Measurements from ENCODE around the gene TMEM156. TPM values are rescaled to one million over a fixed set of nuclear protein-coding genes. Genes with fewer than 3 reads are reported as not detected.

TMEM156 gene
- total and polyA plus RNA-seq, 10 of the 15 experiments (the other 5 are each of a cell fraction or from before 2014, with no cell fraction given), result 20.8 to 48.3 (median 32.7) TPM

- FAIRE-seq, result no peak
- intact Hi-C loops (cut with micrococcal nuclease; ENCODE audit: unreplicated experiment) (no loop called here), in situ Hi-C loops (cut with MboI) (loop anchor here (10.0 to 25.0 kb wide), 2 partner anchors 277 to 586 kb away; no protein-coding TSS in a partner anchor)
- no peak for ATAC-seq
- Histone ChIP-seq H4K20me1 (ENCODE audit: control insufficient read depth, insufficient read depth) (no peaks in the 10 kb centered on the region), H3K9me3 (replicated peaks; ENCODE audit: control insufficient read depth, insufficient read depth, low read length) (no peaks in the 10 kb centered on the region), H3K9ac (ENCODE audit: control insufficient read depth, insufficient read depth, low read length) (no peak overlapping the region), H3K4me3 (no peak overlapping the region), H3K79me2 (ENCODE audit: control insufficient read depth, insufficient read depth, low read length) (no peaks in the 10 kb centered on the region; the same call in 1 of the 2 replicates), H3K36me3 (ENCODE audit: control insufficient read depth in 2 of 2, insufficient read depth in 2 of 2, low read length in 1 of 2) (no peaks in the 10 kb centered on the region), H2AFZ (ENCODE audit: control insufficient read depth, low read depth, low read length) (no peak overlapping the region), H3K27me3 (replicated peaks in 1 of 2; ENCODE audit: control insufficient read depth in 2 of 2, insufficient read depth in 2 of 2, low read length in 1 of 2) (no peaks in the 10 kb centered on the region), H3K4me1 (ENCODE audit: control insufficient read depth, insufficient read depth, low read length) (peaks cover 23% of the 10 kb centered on the region), H3K4me2 (ENCODE audit: control insufficient read depth, insufficient read depth) (no peak overlapping the region), H3K27ac (ENCODE audit: control insufficient read depth, insufficient read depth) (no peak overlapping the region)
- 97% methylated on average over 3 of the region's 3 CpGs for WGBS (ENCODE audit: insufficient coverage, insufficient replicate concordance, low lambda C conversion rate, missing lambda C conversion rate)
- TF ChIP-seq ZNF24 (IDR thresholded peaks at IDR 0.05), result peak; percentile 91
- no peak for TF ChIP-seq POLR2A (IDR thresholded peaks at IDR 0.05; ENCODE audit: low read depth, low read length)
- no peak for TF ChIP-seq JUNB (IDR thresholded peaks at IDR 0.05)
- ChIA-PET CTCF (interaction anchor here (0.9 to 3.6 kb wide), 2 partner anchors 9 to 179 kb away, joined by 3 to 11 read pairs; no protein-coding TSS in a partner anchor), RAD21 (ENCODE audit: unreplicated experiment) (interaction anchor here (1.2 kb wide), 1 partner anchor 10 kb away, joined by 3 read pairs; no protein-coding TSS in a partner anchor), SMC1A (ENCODE audit: uncharacterized antibody, unreplicated experiment) (interaction anchor here (10.5 kb wide), 1 partner anchor 9 kb away, joined by 163 read pairs; the partner anchor contains the start of gene TMEM156), POLR2A (interaction anchor here (0.6 to 9.8 kb wide), 2 partner anchors 10 to 48 kb away, joined by 3 to 131 read pairs; partner anchors contain the start of gene TMEM156)
- DNase-seq (ENCODE audit: low read depth, low spot score), result no peak
- BruUV-seq (replicated peaks), result no TSS peak
Measured at GRCh38 chr4:39039108-39039507, 6.9 kb upstream of the TMEM156 start.

GRCh38 chr4:39037941-39038340 lies 5.7 kb upstream of the TMEM156 start:
- 67% methylated on average over 3 of the region's 3 CpGs for WGBS (ENCODE audit: insufficient coverage, insufficient replicate concordance, low lambda C conversion rate, missing lambda C conversion rate)
- in situ Hi-C loops (cut with MboI) (loop anchor here (10.0 to 25.0 kb wide), 2 partner anchors 276 to 587 kb away; no protein-coding TSS in a partner anchor), intact Hi-C loops (cut with micrococcal nuclease; ENCODE audit: unreplicated experiment) (no loop called here)
- no peaks in the 10 kb centered on the region for H3K36me3 ChIP-seq (ENCODE audit: control insufficient read depth in 2 of 2, insufficient read depth in 2 of 2, low read length in 1 of 2)
- ChIA-PET CTCF (interaction anchor here (1.0 to 1.8 kb wide), 3 partner anchors 9 to 135 kb away, joined by 3 to 4 read pairs (median 3); no protein-coding TSS in a partner anchor), SMC1A (ENCODE audit: uncharacterized antibody, unreplicated experiment) (interaction anchor here (0.8 to 2.3 kb wide), 5 partner anchors 9 to 196 kb away, joined by 3 to 7 read pairs (median 5); no protein-coding TSS in a partner anchor), RAD21 (ENCODE audit: unreplicated experiment) (interaction anchor here (0.6 to 2.3 kb wide), 6 partner anchors 8 to 135 kb away, joined by 3 to 10 read pairs (median 6); no protein-coding TSS in a partner anchor), POLR2A (interaction anchor here (2.2 to 3.3 kb wide), 2 partner anchors 11 to 12 kb away, joined by 12 to 20 read pairs; no protein-coding TSS in a partner anchor)
- no peak overlapping the region; the same call in 1 of the 2 replicates for H3K27ac ChIP-seq (ENCODE audit: control insufficient read depth, insufficient read depth)
- H3K9ac ChIP-seq (ENCODE audit: control insufficient read depth, insufficient read depth, low read length), result no peak overlapping the region
- H4K20me1 ChIP-seq (ENCODE audit: control insufficient read depth, insufficient read depth), result no peaks in the 10 kb centered on the region
- no peaks in the 10 kb centered on the region for H3K27me3 ChIP-seq (replicated peaks in 1 of 2; ENCODE audit: control insufficient read depth in 2 of 2, insufficient read depth in 2 of 2, low read length in 1 of 2)
- H3K4me1 ChIP-seq (ENCODE audit: control insufficient read depth, insufficient read depth, low read length), result peaks cover 27% of the 10 kb centered on the region
- no peak overlapping the region for H3K4me3 ChIP-seq
- no TSS peak for BruUV-seq (replicated peaks)
- no peaks in the 10 kb centered on the region for H3K79me2 ChIP-seq (ENCODE audit: control insufficient read depth, insufficient read depth, low read length)
- peak overlapping the region; percentile 85; the same call in 1 of the 2 replicates for H2AFZ ChIP-seq (ENCODE audit: control insufficient read depth, low read depth, low read length)
- no peaks in the 10 kb centered on the region for H3K9me3 ChIP-seq (replicated peaks; ENCODE audit: control insufficient read depth, insufficient read depth, low read length)
- ATAC-seq, result 0 out of 3 replicates have a peak, but pooled peaks have one; percentile 4
- H3K4me2 ChIP-seq (ENCODE audit: control insufficient read depth, insufficient read depth), result no peak overlapping the region
- DNase-seq (ENCODE audit: low read depth, low spot score), result no peak
- FAIRE-seq, result no peak
- no peak for TF ChIP-seq TARDBP (IDR thresholded peaks at IDR 0.05; ENCODE audit: borderline replicate concordance)
- TF ChIP-seq HCFC1 (IDR thresholded peaks at IDR 0.05; ENCODE audit: low read length), result no peak
- TF ChIP-seq NFYA (IDR thresholded peaks at IDR 0.05; ENCODE audit: borderline replicate concordance, low read depth, low read length), result no peak
- no peak for TF ChIP-seq NFIC (IDR thresholded peaks at IDR 0.05; ENCODE audit: low read depth, low read length)
- no peak for TF ChIP-seq PBX3 (IDR thresholded peaks at IDR 0.05; ENCODE audit: insufficient replicate concordance, low read depth, low read length)
- no peak for TF ChIP-seq PAX5 (IDR thresholded peaks at IDR 0.05; ENCODE audit: borderline replicate concordance, low read depth, low read length)
- TF ChIP-seq CBX5 (IDR thresholded peaks at IDR 0.05; ENCODE audit: low read depth), result no peak
- no peak for TF ChIP-seq IRF5 (IDR thresholded peaks at IDR 0.05; ENCODE audit: borderline replicate concordance)
- no peak for TF ChIP-seq SKIL (IDR thresholded peaks at IDR 0.05; ENCODE audit: low read depth, poor library complexity, severe bottlenecking)
- TF ChIP-seq ASH2L (IDR thresholded peaks at IDR 0.05; ENCODE audit: borderline replicate concordance, low read depth), result no peak

Data from GM12878 (cell line).